ENCODE data around the gene FOXK2. TPM values are rescaled to one million over a fixed set of nuclear protein-coding genes. Genes with fewer than 3 reads are reported as not detected.

Gene FOXK2
- total RNA-seq, 2 experiments from 2014 or later, result 76.2 to 144 TPM

- BruUV-seq (replicated peaks), result no TSS peak
- peak; percentile 55 for DNase-seq (ENCODE audit: low spot score)
- ChIA-PET POLR2A (interaction anchor here (0.7 to 2.4 kb wide), 3 partner anchors 19 to 83 kb away, joined by 3 to 5 read pairs (median 4); no protein-coding TSS in a partner anchor), CTCF (ENCODE audit: unreplicated experiment) (no interaction called here)
- no peaks in the 10 kb centered on the region for H3K9me3 ChIP-seq (ENCODE audit: low read length)
- H3K4me1 ChIP-seq (ENCODE audit: insufficient read depth, low read length, poor library complexity, severe bottlenecking), result peaks cover 51% of the 10 kb centered on the region
- H3K36me3 ChIP-seq (ENCODE audit: insufficient read depth, low read length), result peaks cover 37% of the 10 kb centered on the region
- peaks cover 56% of the 10 kb centered on the region for H4K20me1 ChIP-seq (ENCODE audit: insufficient read depth, low read length)
- H3K79me2 ChIP-seq (ENCODE audit: insufficient read depth, low read depth, low read length), result peaks cover 100% of the 10 kb centered on the region
- no peak overlapping the region for H2AFZ ChIP-seq (ENCODE audit: low read length)
- H3K4me2 ChIP-seq (ENCODE audit: low read length), result no peak overlapping the region
- intact Hi-C loops (cut with micrococcal nuclease; ENCODE audit: unreplicated experiment), result no loop called here
- TF ChIP-seq CTCF (conservative IDR thresholded peaks at IDR 0.05; ENCODE audit: low read length), result peak; percentile 70
- no peak for TF ChIP-seq EZH2phosphoT487 (IDR thresholded peaks at IDR 0.05; ENCODE audit: borderline replicate concordance, low read depth, low read length)
- no peaks in the 10 kb centered on the region for H3K9me2 ChIP-seq (ENCODE audit: insufficient read depth, low read length)
- peak overlapping the region; percentile 1 for H3K27ac ChIP-seq (ENCODE audit: low read depth, low read length, poor library complexity, severe bottlenecking)
- no peak overlapping the region for H3K4me3 ChIP-seq (ENCODE audit: low read depth, low read length, poor library complexity, severe bottlenecking)
Measured at GRCh38 chr17:82528484-82529265, 9.1 kb downstream of the FOXK2 start.

- POLR2A ChIA-PET, result interaction anchor here (0.7 to 1.3 kb wide), 4 partner anchors 10 to 101 kb away, joined by 4 to 6 read pairs (median 4); no protein-coding TSS in a partner anchor
- intact Hi-C loops (cut with micrococcal nuclease; ENCODE audit: unreplicated experiment), result no loop called here
Measured at GRCh38 chr17:82529914-82530300, 10.4 kb downstream of the FOXK2 start.

More at GRCh38 chr17:82529914-82530300, 10.4 kb downstream of the FOXK2 start:
- peaks cover 52% of the 10 kb centered on the region for H3K4me1 ChIP-seq (ENCODE audit: insufficient read depth, low read length, poor library complexity, severe bottlenecking)
- H3K4me3 ChIP-seq (ENCODE audit: low read depth, low read length, poor library complexity, severe bottlenecking), result no peak overlapping the region
- H3K9me3 ChIP-seq (ENCODE audit: low read length), result no peaks in the 10 kb centered on the region
- H3K4me2 ChIP-seq (ENCODE audit: low read length), result no peak overlapping the region
- no peak overlapping the region for H2AFZ ChIP-seq (ENCODE audit: low read length)
- BruUV-seq (replicated peaks), result no TSS peak
- DNase-seq (ENCODE audit: low spot score), result no peak
- CTCF ChIA-PET (ENCODE audit: unreplicated experiment), result no interaction called here
- H3K9me2 ChIP-seq (ENCODE audit: insufficient read depth, low read length), result no peaks in the 10 kb centered on the region
- peaks cover 100% of the 10 kb centered on the region for H3K79me2 ChIP-seq (ENCODE audit: insufficient read depth, low read depth, low read length)
- peaks cover 36% of the 10 kb centered on the region; the same call in 1 of the 2 replicates for H3K36me3 ChIP-seq (ENCODE audit: insufficient read depth, low read length)
- no peak for TF ChIP-seq EZH2phosphoT487 (IDR thresholded peaks at IDR 0.05; ENCODE audit: borderline replicate concordance, low read depth, low read length)
- no peak for TF ChIP-seq CTCF (conservative IDR thresholded peaks at IDR 0.05; ENCODE audit: low read length)
- no peak overlapping the region for H3K27ac ChIP-seq (ENCODE audit: low read depth, low read length, poor library complexity, severe bottlenecking)
- H4K20me1 ChIP-seq (ENCODE audit: insufficient read depth, low read length), result peaks cover 57% of the 10 kb centered on the region
